IPS-20b (cell line): ENCODE measurements around the gene POFUT2.

ENCODE experiments used
- H3K27ac ChIP-seq: one replicate; pipeline ENCODE4 v1.5.1; 2013; ENCODE audit warnings: low read length
- H3K27me3 ChIP-seq: 2 replicates; pipeline ENCODE4 v1.6.1; 2013; ENCODE audit warnings: mild to moderate bottlenecking, low read length, inconsistent platforms; ENCODE audit not compliant: insufficient read depth
- H3K36me3 ChIP-seq: 2 replicates; pipeline ENCODE4 v1.6.1; 2013; ENCODE audit warnings: low read depth, mild to moderate bottlenecking, inconsistent platforms, low read length, moderate library complexity; ENCODE audit not compliant: insufficient read depth
- H3K4me1 ChIP-seq: 2 replicates; pipeline ENCODE4 v1.6.1; 2013; ENCODE audit warnings: mild to moderate bottlenecking, control low read depth, inconsistent platforms, low read length, moderate library complexity; ENCODE audit not compliant: insufficient read depth
- H3K4me3 ChIP-seq: 2 replicates; pipeline ENCODE4 v1.5.1; 2013; ENCODE audit warnings: mild to moderate bottlenecking, low read length, inconsistent platforms
- H3K9ac ChIP-seq: 2 replicates; pipeline ENCODE4 v1.6.1; 2013; ENCODE audit warnings: low read depth, mild to moderate bottlenecking, inconsistent platforms, low read length, moderate library complexity
- H3K9me3 ChIP-seq: 2 replicates; pipeline ENCODE4 v1.6.1; 2013; ENCODE audit warnings: mild to moderate bottlenecking, low read depth, low read length, inconsistent platforms; ENCODE audit not compliant: insufficient read depth

Gene POFUT2

DNA sequence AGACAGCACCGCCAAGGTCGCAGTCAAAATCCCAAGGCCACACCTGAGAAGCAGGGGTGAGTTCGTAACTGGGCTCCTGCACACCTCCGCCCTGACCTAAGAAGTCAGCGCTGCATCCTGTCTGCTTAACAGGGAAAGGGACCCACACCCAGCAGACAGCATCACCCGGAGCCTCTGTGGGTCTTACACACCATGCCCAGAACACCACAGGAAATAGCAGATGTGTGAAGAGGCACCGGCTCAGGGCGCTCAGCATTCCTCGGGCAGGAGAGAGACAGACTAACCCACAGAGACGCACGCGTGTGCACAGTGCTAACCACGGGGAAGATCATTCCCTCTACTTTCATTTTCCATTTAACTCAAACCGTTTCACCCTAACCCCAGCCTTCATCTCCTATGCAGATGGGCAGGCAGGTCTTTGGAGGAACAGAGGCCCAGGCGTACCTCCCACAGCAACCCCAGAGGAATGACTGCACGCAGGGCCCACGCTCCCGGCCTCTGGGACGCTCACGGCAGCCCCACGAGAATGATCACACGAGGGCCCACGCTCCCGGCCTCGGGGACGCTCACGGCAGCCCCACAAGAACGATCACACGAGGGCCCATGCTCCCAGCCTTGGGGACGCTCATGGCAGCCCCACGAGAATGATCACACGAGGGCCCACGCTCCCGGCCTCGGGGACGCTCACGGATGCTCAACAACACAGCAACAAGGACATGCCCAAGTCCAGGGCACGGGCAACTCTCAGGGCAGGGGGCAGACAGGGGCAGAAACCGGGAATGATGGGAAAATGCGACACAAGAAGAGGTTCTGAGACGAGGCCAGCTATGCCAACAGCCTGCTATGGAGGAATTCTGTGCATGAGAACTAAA is 20.9 kb downstream of the POFUT2 start:
- H3K9ac ChIP-seq = no peak overlapping the region
- no peaks in the 10 kb centered on the region for H3K4me1 ChIP-seq
- peaks cover 9% of the 10 kb centered on the region; the same call in 1 of the 2 replicates for H3K9me3 ChIP-seq
- no peak overlapping the region for H3K4me3 ChIP-seq
- peaks cover 76% of the 10 kb centered on the region for H3K36me3 ChIP-seq
- H3K27ac ChIP-seq = no peak overlapping the region
- H3K27me3 ChIP-seq = no peaks in the 10 kb centered on the region

DNA sequence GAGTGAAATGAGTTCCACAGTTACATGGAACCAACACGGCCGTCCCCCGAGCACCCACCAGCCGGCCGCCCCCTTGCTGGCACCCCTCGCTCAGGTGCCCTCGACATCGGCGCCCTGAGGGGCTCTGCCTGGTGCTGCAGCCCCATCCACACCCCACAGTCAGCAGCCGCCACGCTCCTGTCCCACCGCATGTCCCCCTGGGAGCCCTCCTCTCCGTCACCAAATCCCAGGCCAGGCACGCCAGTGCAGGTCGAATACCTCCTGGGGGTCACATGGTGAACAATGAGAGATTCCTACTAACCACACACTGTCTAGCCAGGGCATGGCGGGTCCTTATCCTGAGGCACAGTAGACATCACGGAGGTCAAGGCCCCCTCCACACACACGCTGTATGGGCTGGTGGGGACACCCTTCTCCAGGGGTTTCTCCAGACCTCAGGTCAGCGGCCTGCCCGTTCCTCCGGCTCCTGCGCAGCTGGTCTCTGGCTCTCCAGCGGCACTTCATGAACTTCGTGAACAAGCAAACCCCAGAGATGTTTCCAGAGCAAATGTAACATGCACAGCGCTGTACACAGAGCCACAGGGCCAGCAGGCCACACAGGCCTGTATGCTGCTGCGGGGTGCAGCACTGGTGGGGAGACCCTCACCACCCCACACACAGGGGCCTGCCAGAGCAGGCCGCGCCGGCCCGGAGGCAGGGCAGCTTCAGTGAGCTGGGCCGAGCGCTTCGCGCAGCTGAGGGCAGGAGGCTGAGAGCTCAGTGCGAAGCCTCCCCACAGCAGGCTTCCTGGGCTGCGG is 21.8 kb downstream of the POFUT2 start:
- Histone ChIP-seq H3K9ac (no peak overlapping the region), H3K36me3 (peaks cover 68% of the 10 kb centered on the region), H3K4me3 (no peak overlapping the region)

DNA sequence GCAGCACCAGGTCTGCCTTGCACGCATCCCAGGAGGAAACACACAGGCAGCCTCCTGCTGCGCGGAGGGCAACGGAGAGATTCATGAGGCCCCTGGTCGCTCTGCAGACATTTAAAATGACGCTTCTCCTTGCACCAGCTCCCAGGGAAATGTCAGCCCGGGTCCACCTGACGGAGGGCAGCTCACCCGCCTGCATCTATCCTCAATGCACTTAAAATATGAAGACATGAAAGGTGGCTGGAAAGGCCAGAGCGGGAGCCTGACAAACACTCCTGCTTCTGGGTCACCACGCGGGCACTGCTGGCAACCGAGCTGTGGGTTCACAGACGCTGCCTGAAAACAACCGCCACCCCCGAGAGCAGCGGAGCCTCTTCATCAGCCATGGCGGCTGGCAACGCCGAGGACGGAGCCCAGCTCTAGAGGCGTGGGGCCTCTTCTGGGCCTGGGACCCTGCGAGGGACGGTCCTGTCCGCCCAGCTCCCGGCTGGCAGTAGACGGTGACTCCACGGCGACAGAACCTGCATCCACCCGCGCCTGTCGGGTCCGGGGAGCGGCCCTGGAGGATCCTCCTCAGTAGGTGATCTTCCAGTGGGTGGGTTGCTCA is 22.7 kb downstream of the POFUT2 start:
- Histone ChIP-seq H3K4me1 (no peaks in the 10 kb centered on the region), H3K36me3 (peaks cover 59% of the 10 kb centered on the region), H3K4me3 (no peak overlapping the region), H3K27ac (no peak overlapping the region), H3K9ac (no peak overlapping the region), H3K27me3 (no peaks in the 10 kb centered on the region), H3K9me3 (peaks cover 3% of the 10 kb centered on the region; the same call in 1 of the 2 replicates)

More for the DNA sequence above, 21.8 kb downstream of the POFUT2 start:
- Histone ChIP-seq H3K4me1 (no peaks in the 10 kb centered on the region), H3K27ac (no peak overlapping the region), H3K27me3 (no peaks in the 10 kb centered on the region), H3K9me3 (peaks cover 9% of the 10 kb centered on the region; the same call in 1 of the 2 replicates)

DNA sequence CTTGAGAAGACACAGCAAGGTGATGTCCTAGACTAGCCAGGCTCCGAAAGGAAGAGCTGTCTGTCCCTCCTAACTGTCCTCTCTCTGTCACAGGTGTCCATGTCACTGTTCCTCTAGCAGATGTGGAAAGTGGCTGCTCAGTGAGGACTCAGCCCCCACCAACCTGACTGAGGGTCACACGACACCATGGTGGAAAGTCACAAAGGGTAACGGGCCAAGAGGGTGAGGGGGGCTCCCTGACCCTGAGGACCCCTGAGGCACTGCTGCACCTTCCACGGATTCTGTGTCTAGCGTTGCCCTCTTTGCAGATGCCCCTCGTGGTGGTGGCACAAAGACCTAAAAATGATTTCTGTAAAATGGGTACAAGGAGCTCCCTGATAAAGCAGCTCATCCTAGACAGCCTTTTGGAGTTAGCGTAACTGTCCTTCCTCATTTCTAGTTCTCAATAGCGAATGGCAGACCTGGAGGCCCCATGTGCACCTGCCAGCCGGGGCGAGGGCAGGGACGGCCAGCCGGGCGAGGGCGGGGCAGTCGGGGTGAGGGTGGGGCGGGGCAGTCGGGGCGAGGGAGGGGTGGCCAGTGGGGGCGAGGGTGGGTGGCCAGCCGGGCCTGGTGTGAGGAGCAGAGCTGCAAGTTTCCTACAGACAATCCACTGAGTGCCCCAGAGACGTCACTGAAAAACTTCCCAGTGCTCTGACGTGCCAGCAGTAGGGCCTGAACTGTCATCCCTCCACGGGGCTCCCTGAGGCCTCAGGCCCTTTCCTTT is 23.4 kb downstream of the POFUT2 start:
- Histone ChIP-seq H3K27ac (no peak overlapping the region), H3K4me1 (no peaks in the 10 kb centered on the region), H3K36me3 (peaks cover 53% of the 10 kb centered on the region), H3K4me3 (no peak overlapping the region), H3K9me3 (no peaks in the 10 kb centered on the region), H3K27me3 (no peaks in the 10 kb centered on the region), H3K9ac (no peak overlapping the region)

DNA sequence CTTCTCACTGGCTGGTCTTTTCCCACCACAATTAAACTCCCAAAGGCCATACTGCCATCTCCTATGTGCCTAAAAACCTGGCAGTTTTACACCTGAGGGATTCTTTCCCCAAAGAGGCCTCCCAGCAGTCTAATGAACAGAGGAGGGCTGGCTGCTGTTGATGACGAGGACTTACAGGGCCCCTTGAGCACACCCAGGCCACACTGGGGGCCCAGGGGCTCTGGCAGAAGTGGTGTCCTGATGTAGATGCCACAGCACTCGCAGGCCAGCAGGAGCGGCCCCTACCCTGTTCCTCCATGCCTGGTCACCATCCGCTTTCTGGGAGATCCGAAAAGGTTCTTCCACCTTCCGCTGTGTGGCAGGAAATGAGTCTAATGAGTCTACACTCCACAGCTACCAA is 24.2 kb downstream of the POFUT2 start:
- Histone ChIP-seq H3K9me3 (no peaks in the 10 kb centered on the region), H3K36me3 (peaks cover 53% of the 10 kb centered on the region), H3K4me3 (no peak overlapping the region), H3K27ac (no peak overlapping the region), H3K4me1 (no peaks in the 10 kb centered on the region), H3K9ac (no peak overlapping the region), H3K27me3 (no peaks in the 10 kb centered on the region)

DNA sequence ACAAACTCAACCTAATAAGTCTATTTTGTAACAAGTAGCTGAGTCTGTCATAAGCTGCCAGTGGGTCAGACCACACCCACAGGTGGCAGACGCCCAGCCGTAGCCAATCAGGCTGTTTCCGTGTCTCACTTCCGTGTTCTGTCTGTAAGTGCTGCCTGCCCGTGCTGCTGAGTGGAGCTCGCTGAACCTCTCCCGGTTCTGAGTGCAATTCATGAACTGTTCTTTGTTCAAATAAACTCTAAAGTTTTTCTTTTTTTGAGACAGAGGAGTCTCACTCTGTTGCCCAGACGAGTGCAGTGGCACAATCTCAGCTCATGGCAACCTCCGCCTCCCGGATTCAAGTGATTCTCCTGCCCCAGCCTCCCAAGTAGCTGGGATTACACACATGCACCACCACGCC is 25.1 kb downstream of the POFUT2 start:
- no peak overlapping the region for H3K9ac ChIP-seq
- no peaks in the 10 kb centered on the region for H3K4me1 ChIP-seq
- peaks cover 51% of the 10 kb centered on the region for H3K36me3 ChIP-seq
- H3K4me3 ChIP-seq = no peak overlapping the region
- H3K27ac ChIP-seq = no peak overlapping the region
- H3K27me3 ChIP-seq = no peaks in the 10 kb centered on the region
- no peaks in the 10 kb centered on the region for H3K9me3 ChIP-seq

DNA sequence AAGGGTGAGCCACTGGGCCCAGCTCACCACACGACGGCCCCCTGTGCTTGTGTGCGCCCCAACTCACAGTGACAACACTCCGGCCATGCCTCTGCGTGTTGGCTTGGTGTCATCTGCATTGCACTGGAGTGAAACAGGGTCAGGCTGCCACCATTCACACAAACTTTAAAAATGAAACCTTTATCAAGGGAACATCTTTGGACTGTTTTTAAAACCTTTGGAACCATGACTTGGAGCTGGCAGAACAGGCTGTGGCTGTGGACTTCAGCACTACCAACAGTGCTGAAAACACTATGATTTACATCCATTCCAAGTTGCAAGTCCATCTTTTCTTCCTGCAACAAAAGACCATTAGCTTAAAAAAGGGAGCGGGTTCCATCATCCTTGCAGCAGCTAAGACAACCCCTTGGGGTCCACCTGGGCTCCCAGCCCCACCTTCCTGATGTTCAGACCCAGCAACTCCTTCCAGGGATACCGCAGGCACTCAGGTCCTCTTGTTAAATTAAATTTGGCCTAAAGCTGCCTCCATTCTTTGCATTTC is 25.6 kb downstream of the POFUT2 start:
- Histone ChIP-seq H3K36me3 (peaks cover 46% of the 10 kb centered on the region), H3K27me3 (no peaks in the 10 kb centered on the region)

DNA sequence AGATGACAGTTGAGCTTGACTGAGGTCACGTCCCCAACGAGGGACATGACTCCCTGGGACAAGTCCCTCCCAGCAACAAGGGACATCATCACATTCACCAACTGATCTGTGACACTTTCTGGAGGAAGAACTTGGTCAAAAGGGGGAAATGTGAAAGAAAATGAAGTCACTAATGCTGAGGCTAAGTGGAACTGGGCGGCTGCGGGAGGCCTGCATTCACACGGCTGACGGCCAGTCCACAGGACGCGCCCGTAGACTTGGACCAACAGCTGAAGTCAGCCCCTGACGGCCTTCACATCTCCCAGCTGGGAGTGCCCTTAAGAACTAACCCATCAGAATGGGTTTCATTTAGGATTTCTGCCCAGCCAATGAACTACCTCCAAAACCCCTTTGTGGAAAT is 26.6 kb downstream of the POFUT2 start:
- Histone ChIP-seq H3K27ac (no peak overlapping the region), H3K4me1 (no peaks in the 10 kb centered on the region), H3K36me3 (peaks cover 36% of the 10 kb centered on the region), H3K4me3 (no peak overlapping the region), H3K27me3 (no peaks in the 10 kb centered on the region), H3K9me3 (no peaks in the 10 kb centered on the region), H3K9ac (no peak overlapping the region)

More for the DNA sequence above, 25.6 kb downstream of the POFUT2 start:
- Histone ChIP-seq H3K4me3 (no peak overlapping the region), H3K27ac (no peak overlapping the region), H3K9ac (no peak overlapping the region), H3K9me3 (no peaks in the 10 kb centered on the region), H3K4me1 (no peaks in the 10 kb centered on the region)

DNA sequence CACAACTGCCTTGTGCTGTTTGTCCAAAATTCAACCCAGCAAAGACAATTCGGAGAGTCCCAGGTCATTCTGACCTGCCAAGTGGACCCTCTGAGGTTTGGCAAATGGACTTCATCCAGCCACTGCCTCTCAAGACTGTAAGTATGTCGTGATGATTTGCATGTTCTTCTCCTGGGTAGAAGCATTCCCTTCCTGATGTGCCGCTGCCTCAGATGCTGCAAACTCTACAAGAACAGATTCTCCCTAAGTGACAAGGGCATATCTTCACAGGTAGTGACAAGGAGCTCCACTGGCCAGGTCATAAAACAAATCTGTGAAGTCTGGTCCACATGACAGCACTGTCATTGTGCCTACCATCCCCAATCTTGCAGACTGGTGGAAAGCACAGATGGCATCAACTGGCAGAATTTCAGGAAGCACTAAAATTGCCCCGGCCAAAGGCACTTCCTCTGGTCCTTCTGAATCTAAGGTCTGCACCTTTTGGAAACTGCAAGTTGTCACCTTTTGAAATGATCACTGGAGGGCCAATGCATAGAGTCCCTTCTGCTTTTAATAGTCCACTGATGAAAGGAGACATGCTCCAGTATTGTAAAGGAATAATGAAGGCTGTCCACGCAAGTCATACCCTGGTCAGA is 27.4 kb downstream of the POFUT2 start:
- no peak overlapping the region for H3K27ac ChIP-seq
- peaks cover 28% of the 10 kb centered on the region for H3K36me3 ChIP-seq
- H3K27me3 ChIP-seq = no peaks in the 10 kb centered on the region
- no peak overlapping the region for H3K9ac ChIP-seq
- H3K4me3 ChIP-seq = no peak overlapping the region
- H3K9me3 ChIP-seq = no peaks in the 10 kb centered on the region
- H3K4me1 ChIP-seq = no peaks in the 10 kb centered on the region

DNA sequence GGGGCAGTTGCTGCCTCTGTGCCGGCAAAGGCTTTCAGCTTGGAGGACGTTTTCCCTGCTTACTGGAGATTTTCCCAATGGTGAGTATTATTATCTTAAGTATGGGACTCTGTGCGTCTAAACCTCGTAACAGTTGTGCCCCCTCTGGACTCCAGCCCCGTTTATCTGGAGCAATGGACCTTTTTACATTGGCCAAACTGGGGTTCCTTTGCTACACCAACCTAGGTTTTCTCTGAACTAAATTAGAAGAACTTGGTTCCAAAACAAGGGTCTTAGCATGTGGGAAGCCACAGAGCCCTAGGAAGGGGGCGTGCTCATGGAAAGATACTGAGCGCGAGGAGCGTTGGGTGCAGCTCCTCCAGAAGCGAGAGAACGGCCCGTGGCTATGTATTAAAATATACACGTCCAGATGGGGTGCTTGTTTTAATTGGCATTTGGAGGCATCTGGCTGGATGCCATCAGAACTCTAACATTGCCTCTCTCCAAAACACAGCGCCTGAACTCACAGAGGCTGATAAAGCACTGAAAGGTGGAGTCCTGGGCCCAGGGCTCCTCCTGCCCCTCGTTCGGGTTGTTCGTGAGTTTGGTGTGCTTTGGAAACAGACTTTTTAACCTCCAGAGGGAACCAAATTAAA is 28.4 kb downstream of the POFUT2 start:
- no peaks in the 10 kb centered on the region for H3K4me1 ChIP-seq
- no peak overlapping the region for H3K27ac ChIP-seq
- H3K4me3 ChIP-seq = no peak overlapping the region
- peaks cover 20% of the 10 kb centered on the region for H3K36me3 ChIP-seq
- no peaks in the 10 kb centered on the region for H3K9me3 ChIP-seq
- no peak overlapping the region for H3K9ac ChIP-seq
- H3K27me3 ChIP-seq = no peaks in the 10 kb centered on the region
